ENCODE results near the gene EPN1.

EPN1 gene

GRCh38 chr19:55674841-55675660 is at the start of gene EPN1:
Gene EPN1, plus strand, starts transcription at chr19:55675226. Its CDS starts 3,402 bp downstream, at chr19:55678628.
- DNase-seq (ENCODE audit: low read depth in 2 of 3, low spot score in 2 of 3) = peak; percentile 93 to 97 (median 97)

- no peak for DNase-seq (ENCODE audit: low read depth in 2 of 3, low spot score in 2 of 3)
Measured at GRCh38 chr19:55626350-55626749, 48.7 kb upstream of the EPN1 start.

DNA sequence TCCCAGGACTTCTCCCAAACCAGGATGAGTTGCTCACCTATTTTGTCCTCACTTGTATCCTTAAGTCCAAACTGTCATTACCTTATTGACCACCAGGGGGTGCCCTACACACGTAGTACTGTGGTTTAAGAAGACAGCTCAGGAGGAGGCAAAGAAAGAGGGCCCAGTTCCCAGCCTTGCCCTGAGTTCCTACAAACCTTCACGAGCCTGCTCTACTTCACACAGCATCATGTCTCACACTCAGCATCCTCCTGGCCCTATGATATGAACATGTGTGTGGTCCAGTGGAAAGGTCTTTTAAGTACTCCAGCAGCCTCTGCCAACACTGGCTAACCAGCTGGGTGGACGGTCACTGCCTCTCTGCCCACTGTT is 42.6 kb upstream of the EPN1 start:
- DNase-seq (ENCODE audit: low read depth in 2 of 3, low spot score in 2 of 3) = peak; percentile 47 to 88 (median 66)

GRCh38 chr19:55633861-55634260 is 41.2 kb upstream of the EPN1 start:
- no peak for DNase-seq (ENCODE audit: low read depth in 2 of 3, low spot score in 2 of 3)

DNA sequence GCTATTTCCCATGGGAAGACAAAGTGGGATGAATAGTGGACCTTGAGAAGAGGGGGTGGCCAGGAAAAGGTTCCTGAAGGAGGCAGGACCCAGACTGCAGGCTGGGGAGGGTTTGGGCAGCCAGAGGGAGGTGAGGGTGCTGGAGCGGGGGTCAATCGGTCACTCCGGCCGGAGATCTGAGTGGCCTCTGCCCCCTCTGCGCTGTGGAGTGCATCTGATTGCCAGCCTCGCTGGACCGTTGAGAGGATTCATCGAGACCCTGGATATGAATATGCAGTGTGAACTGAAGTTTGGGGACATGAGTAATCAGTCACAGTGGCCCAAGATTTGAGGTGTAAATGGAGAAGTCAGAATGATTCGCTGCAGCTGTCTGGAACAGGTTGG is 39.7 kb upstream of the EPN1 start:
- no peak for DNase-seq (ENCODE audit: low read depth in 2 of 3, low spot score in 2 of 3)

GRCh38 chr19:55635856-55636440 is 39.1 kb upstream of the EPN1 start:
- DNase-seq (ENCODE audit: low read depth in 2 of 3, low spot score in 2 of 3) = no peak

GRCh38 chr19:55636723-55637122 is 38.3 kb upstream of the EPN1 start:
- no peak for DNase-seq (ENCODE audit: low read depth in 2 of 3, low spot score in 2 of 3)

GRCh38 chr19:55637534-55637933 is 37.5 kb upstream of the EPN1 start:
- no peak for DNase-seq (ENCODE audit: low read depth in 2 of 3, low spot score in 2 of 3)

GRCh38 chr19:55638864-55639359 is 36.1 kb upstream of the EPN1 start:
- DNase-seq (ENCODE audit: low read depth in 2 of 3, low spot score in 2 of 3) = peak in 1 of 3 experiments; percentile 33

DNA sequence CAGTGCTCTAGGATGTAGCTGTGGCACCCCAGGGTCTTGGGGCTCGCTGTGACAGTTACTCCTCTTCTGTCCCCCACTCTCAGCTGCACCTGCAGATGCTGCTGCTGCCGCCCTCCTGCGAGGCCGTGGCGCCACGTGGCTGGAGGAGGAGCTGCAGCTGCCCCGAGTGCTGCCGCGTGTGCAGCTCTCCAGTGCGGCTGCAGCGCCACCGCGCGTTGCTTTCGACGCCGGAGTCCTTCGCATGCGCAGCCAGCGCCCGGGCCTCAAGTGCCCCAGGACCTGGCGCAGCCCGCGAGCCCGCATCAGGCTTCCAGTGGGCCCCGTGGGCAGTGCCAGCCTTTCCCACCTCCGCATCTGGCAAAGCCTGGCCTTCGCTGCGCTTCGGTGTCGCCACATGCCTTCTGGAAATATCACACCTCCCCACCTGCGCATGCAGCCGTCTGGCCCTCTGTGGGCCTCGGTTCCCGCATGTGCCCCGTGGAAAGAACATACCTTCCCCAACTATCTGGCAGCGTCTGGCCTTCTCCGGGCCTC is 34.9 kb upstream of the EPN1 start:
- peak in 2 of 3 experiments; percentile 43 to 45 for DNase-seq (ENCODE audit: low read depth in 2 of 3, low spot score in 2 of 3)

- DNase-seq (ENCODE audit: low read depth in 2 of 3, low spot score in 2 of 3) = peak in 2 of 3 experiments; percentile 54 to 55
Measured at GRCh38 chr19:55640577-55641425, 34.2 kb upstream of the EPN1 start, which contains the start of gene ZNF580. Gene ZNF580, plus strand, starts transcription at chr19:55641002. Its CDS starts 1,507 bp downstream, at chr19:55642509.

- no peak for DNase-seq (ENCODE audit: low read depth in 2 of 3, low spot score in 2 of 3)
Measured at GRCh38 chr19:55641426-55642152, 33.4 kb upstream of the EPN1 start.

GRCh38 chr19:55642153-55643002 is 32.6 kb upstream of the EPN1 start:
- no peak for DNase-seq (ENCODE audit: low read depth in 2 of 3, low spot score in 2 of 3)

- DNase-seq (ENCODE audit: low read depth in 2 of 3, low spot score in 2 of 3) = peak; percentile 60 to 70 (median 66)
Measured at GRCh38 chr19:55643003-55643886, 31.8 kb upstream of the EPN1 start, which contains the start of gene ZNF581. Gene ZNF581, plus strand, starts transcription at chr19:55643649. Its CDS starts 923 bp downstream, at chr19:55644572.

GRCh38 chr19:55643887-55644176 is 31.2 kb upstream of the EPN1 start:
- no peak for DNase-seq (ENCODE audit: low read depth in 2 of 3, low spot score in 2 of 3)

DNA sequence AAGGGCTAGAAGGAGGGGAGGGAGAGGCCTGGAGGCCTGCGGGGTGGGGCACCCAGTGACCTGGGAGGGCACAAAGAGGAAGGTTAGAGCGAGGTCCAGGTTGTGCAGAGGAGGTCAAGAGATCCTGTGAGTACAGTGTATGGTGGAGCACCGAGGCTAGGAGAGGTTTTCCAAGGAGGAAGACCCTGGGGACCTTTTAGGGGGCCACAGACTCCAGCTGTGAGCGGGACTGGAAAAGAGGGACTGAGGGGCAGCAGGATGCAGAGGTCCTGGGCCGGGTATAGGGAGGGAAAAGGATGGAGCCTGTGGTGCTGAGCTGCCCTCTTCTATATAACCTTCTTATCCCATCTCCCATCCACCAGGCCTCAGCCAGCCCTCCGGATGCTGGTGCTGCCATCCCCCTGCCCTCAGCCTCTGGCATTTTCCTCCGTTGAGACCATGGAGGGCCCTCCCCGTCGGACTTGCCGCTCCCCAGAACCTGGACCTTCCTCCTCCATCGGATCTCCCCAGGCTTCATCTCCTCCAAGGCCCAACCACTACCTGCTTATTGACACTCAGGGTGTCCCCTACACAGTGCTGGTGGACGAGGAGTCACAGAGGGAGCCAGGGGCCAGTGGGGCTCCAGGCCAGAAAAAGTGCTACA is 30.7 kb upstream of the EPN1 start:
- no peak for DNase-seq (ENCODE audit: low read depth in 2 of 3, low spot score in 2 of 3)

DNA sequence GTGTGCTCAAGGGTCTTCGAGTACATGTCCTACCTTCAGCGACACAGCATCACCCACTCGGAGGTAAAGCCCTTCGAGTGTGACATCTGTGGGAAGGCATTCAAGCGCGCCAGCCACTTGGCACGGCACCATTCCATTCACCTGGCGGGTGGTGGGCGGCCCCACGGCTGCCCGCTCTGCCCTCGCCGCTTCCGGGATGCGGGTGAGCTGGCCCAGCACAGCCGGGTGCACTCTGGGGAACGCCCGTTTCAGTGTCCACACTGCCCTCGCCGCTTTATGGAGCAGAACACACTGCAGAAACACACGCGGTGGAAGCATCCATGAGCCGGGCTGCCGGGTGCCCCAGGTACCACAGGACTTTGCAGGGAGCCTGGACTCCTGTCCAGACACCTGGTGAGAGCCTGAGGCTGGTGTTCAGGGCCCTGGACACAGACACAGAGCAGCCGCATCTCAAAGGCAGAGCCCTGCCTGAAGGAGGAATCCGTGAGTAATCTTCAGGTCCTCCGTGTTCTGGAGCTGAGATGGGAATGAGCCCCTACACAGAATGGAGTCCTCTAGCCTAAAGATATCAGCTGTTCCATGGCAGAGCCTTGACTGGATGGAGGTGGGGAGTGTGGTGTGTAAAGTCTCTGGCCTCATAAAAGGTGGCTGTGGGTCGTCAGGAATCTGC is 30.0 kb upstream of the EPN1 start:
- DNase-seq (ENCODE audit: low read depth in 2 of 3, low spot score in 2 of 3) = no peak

GRCh38 chr19:55645512-55645881 is 29.5 kb upstream of the EPN1 start:
- DNase-seq (ENCODE audit: low read depth in 2 of 3, low spot score in 2 of 3) = no peak
